ENCODE data around the gene GRK2. TPM values are rescaled to one million over a fixed set of nuclear protein-coding genes. Genes with fewer than 3 reads are reported as not detected.

GRK2 gene
- total and polyA plus RNA-seq, 9 of the 15 experiments (the other 6 are each of a cell fraction or from before 2014, with no cell fraction given), result 0.24 to 95.8 (median 56.5) TPM

- TF ChIP-seq, protein P1, sequence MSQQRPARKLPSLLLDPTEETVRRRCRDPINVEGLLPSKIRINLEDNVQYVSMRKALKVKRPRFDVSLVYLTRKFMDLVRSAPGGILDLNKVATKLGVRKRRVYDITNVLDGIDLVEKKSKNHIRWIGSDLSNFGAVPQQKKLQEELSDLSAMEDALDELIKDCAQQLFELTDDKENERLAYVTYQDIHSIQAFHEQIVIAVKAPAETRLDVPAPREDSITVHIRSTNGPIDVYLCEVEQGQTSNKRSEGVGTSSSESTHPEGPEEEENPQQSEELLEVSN (IDR thresholded peaks at IDR 0.05; ENCODE audit: borderline replicate concordance in 1 of 2, extremely low read depth in 1 of 2, insufficient read depth in 1 of 2, insufficient read length in 1 of 2, low read depth in 1 of 2, low read length in 1 of 2, poor library complexity in 1 of 2, severe bottlenecking in 1 of 2), result peak; percentile 13 to 31
- TF ChIP-seq, protein P2, sequence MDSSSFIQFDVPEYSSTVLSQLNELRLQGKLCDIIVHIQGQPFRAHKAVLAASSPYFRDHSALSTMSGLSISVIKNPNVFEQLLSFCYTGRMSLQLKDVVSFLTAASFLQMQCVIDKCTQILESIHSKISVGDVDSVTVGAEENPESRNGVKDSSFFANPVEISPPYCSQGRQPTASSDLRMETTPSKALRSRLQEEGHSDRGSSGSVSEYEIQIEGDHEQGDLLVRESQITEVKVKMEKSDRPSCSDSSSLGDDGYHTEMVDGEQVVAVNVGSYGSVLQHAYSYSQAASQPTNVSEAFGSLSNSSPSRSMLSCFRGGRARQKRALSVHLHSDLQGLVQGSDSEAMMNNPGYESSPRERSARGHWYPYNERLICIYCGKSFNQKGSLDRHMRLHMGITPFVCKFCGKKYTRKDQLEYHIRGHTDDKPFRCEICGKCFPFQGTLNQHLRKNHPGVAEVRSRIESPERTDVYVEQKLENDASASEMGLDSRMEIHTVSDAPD (CRISPR knock-in tag; IDR thresholded peaks at IDR 0.05), result no peak
- TF ChIP-seq EP300 (IDR thresholded peaks at IDR 0.05; ENCODE audit: low read length), result peak; percentile 58
- no peak for TF ChIP-seq PHF20 (IDR thresholded peaks at IDR 0.05; ENCODE audit: partially characterized antibody)
- no peak for TF ChIP-seq SIRT6 (IDR thresholded peaks at IDR 0.05; ENCODE audit: low read depth, low read length)
- TF ChIP-seq, protein P3, sequence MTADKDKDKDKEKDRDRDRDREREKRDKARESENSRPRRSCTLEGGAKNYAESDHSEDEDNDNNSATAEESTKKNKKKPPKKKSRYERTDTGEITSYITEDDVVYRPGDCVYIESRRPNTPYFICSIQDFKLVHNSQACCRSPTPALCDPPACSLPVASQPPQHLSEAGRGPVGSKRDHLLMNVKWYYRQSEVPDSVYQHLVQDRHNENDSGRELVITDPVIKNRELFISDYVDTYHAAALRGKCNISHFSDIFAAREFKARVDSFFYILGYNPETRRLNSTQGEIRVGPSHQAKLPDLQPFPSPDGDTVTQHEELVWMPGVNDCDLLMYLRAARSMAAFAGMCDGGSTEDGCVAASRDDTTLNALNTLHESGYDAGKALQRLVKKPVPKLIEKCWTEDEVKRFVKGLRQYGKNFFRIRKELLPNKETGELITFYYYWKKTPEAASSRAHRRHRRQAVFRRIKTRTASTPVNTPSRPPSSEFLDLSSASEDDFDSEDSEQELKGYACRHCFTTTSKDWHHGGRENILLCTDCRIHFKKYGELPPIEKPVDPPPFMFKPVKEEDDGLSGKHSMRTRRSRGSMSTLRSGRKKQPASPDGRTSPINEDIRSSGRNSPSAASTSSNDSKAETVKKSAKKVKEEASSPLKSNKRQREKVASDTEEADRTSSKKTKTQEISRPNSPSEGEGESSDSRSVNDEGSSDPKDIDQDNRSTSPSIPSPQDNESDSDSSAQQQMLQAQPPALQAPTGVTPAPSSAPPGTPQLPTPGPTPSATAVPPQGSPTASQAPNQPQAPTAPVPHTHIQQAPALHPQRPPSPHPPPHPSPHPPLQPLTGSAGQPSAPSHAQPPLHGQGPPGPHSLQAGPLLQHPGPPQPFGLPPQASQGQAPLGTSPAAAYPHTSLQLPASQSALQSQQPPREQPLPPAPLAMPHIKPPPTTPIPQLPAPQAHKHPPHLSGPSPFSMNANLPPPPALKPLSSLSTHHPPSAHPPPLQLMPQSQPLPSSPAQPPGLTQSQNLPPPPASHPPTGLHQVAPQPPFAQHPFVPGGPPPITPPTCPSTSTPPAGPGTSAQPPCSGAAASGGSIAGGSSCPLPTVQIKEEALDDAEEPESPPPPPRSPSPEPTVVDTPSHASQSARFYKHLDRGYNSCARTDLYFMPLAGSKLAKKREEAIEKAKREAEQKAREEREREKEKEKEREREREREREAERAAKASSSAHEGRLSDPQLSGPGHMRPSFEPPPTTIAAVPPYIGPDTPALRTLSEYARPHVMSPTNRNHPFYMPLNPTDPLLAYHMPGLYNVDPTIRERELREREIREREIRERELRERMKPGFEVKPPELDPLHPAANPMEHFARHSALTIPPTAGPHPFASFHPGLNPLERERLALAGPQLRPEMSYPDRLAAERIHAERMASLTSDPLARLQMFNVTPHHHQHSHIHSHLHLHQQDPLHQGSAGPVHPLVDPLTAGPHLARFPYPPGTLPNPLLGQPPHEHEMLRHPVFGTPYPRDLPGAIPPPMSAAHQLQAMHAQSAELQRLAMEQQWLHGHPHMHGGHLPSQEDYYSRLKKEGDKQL (CRISPR knock-in tag; IDR thresholded peaks at IDR 0.05; ENCODE audit: borderline replicate concordance), result no peak
- TF ChIP-seq, protein P4, sequence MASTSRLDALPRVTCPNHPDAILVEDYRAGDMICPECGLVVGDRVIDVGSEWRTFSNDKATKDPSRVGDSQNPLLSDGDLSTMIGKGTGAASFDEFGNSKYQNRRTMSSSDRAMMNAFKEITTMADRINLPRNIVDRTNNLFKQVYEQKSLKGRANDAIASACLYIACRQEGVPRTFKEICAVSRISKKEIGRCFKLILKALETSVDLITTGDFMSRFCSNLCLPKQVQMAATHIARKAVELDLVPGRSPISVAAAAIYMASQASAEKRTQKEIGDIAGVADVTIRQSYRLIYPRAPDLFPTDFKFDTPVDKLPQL (IDR thresholded peaks at IDR 0.05; ENCODE audit: extremely low read depth, insufficient read length), result peak; percentile 74
- TF ChIP-seq FOSL1 (tag; conservative IDR thresholded peaks at IDR 0.05), result 0 out of 2 replicates have a peak, but pooled peaks have one; percentile 44
- TF ChIP-seq, protein P5, sequence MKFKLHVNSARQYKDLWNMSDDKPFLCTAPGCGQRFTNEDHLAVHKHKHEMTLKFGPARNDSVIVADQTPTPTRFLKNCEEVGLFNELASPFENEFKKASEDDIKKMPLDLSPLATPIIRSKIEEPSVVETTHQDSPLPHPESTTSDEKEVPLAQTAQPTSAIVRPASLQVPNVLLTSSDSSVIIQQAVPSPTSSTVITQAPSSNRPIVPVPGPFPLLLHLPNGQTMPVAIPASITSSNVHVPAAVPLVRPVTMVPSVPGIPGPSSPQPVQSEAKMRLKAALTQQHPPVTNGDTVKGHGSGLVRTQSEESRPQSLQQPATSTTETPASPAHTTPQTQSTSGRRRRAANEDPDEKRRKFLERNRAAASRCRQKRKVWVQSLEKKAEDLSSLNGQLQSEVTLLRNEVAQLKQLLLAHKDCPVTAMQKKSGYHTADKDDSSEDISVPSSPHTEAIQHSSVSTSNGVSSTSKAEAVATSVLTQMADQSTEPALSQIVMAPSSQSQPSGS (CRISPR knock-in tag; IDR thresholded peaks at IDR 0.05), result no peak
- no peak for TF ChIP-seq ID3 (CRISPR knock-in tag; IDR thresholded peaks at IDR 0.05)
- TF ChIP-seq ID3 (tag; IDR thresholded peaks at IDR 0.05), result no peak
- peak; percentile 29; the same call in 1 of the 2 replicates for TF ChIP-seq TEAD4 (IDR thresholded peaks at IDR 0.05; ENCODE audit: low read length)
- TF ChIP-seq TEAD4 (CRISPR knock-in tag; IDR thresholded peaks at IDR 0.05; ENCODE audit: borderline replicate concordance), result no peak
- no peak for TF ChIP-seq ATF1 (CRISPR knock-in tag; IDR thresholded peaks at IDR 0.05)
- peak; percentile 79 for TF ChIP-seq ATF1 (tag; IDR thresholded peaks at IDR 0.05)
- TF ChIP-seq ADNP (tag; IDR thresholded peaks at IDR 0.05), result no peak
Measured at GRCh38 chr11:67239783-67240575, 26.3 kb upstream of the GRK2 start (continued).

All from K562 (cell line).